ENCODE measurements around the gene TCP11L1. TPM values are rescaled to one million over a fixed set of nuclear protein-coding genes. Genes with fewer than 3 reads are reported as not detected.

The TCP11L1 gene
- total and polyA plus RNA-seq, 9 of the 15 experiments (the other 6 are each of a cell fraction or from before 2014, with no cell fraction given), result 1.6 to 15.3 (median 5.4) TPM

GRCh38 chr11:33015621-33016551, 23.5 kb upstream of the TCP11L1 start, which contains the start of gene DEPDC7 (continued):
- no peak for TF ChIP-seq ZNF133 (CRISPR knock-in tag; IDR thresholded peaks at IDR 0.05)
- no peak for TF ChIP-seq ZNF280B (CRISPR knock-in tag; IDR thresholded peaks at IDR 0.05)
- TF ChIP-seq MCM3 (IDR thresholded peaks at IDR 0.05), result no peak
- peak in 1 of 2 experiments; percentile 55; a peak in 1 of 4 replicates for TF ChIP-seq HDAC1 (IDR thresholded peaks at IDR 0.05)
- no peak for TF ChIP-seq ELK1 (CRISPR knock-in tag; IDR thresholded peaks at IDR 0.05)
- TF ChIP-seq HOXB6 (CRISPR knock-in tag; IDR thresholded peaks at IDR 0.05; ENCODE audit: borderline replicate concordance), result no peak
- TF ChIP-seq ZNF511 (CRISPR knock-in tag; IDR thresholded peaks at IDR 0.05), result peak; percentile 87; the same call in 1 of the 2 replicates
- no peak; the same call in 1 of the 2 replicates for TF ChIP-seq IRF9 (tag; IDR thresholded peaks at IDR 0.05)
- no peak for TF ChIP-seq KLF6 (CRISPR knock-in tag; IDR thresholded peaks at IDR 0.05; ENCODE audit: borderline replicate concordance)
- no peak for TF ChIP-seq TRIM25 (IDR thresholded peaks at IDR 0.05; ENCODE audit: borderline replicate concordance)
- peak; percentile 97 for TF ChIP-seq RAD51 (IDR thresholded peaks at IDR 0.05; ENCODE audit: borderline replicate concordance, low read depth)
- no peak for TF ChIP-seq ILF3 (IDR thresholded peaks at IDR 0.05; ENCODE audit: borderline replicate concordance)
- peak; percentile 58 to 64; a peak in 2 of 4 replicates for TF ChIP-seq TEAD1 (CRISPR knock-in tag; IDR thresholded peaks at IDR 0.05)
- peak; percentile 97 for TF ChIP-seq ZFX (CRISPR knock-in tag; IDR thresholded peaks at IDR 0.05)
- TF ChIP-seq ZNF282 (CRISPR knock-in tag; IDR thresholded peaks at IDR 0.05), result no peak
- TF ChIP-seq STAG1 (CRISPR knock-in tag; IDR thresholded peaks at IDR 0.05; ENCODE audit: borderline replicate concordance), result 0 out of 2 replicates have a peak, but pooled peaks have one; percentile 22
- TF ChIP-seq RBM34 (IDR thresholded peaks at IDR 0.05; ENCODE audit: borderline replicate concordance, insufficient read depth, low read length), result no peak
- TF ChIP-seq HMG20A (CRISPR knock-in tag; conservative IDR thresholded peaks at IDR 0.05), result no peak
- TF ChIP-seq ZFP36 (IDR thresholded peaks at IDR 0.05; ENCODE audit: low read depth, low read length, partially characterized antibody), result no peak
- no peak for TF ChIP-seq MCM7 (IDR thresholded peaks at IDR 0.05)
- TF ChIP-seq RBM17 (IDR thresholded peaks at IDR 0.05; ENCODE audit: borderline replicate concordance, low read depth, low read length), result no peak
